ENCODE results near the gene MAPK8. TPM values are rescaled to one million over a fixed set of nuclear protein-coding genes. Genes with fewer than 3 reads are reported as not detected.

The MAPK8 gene
- total RNA-seq, 1 donor from 2014 or later: 7.7 TPM

DNA sequence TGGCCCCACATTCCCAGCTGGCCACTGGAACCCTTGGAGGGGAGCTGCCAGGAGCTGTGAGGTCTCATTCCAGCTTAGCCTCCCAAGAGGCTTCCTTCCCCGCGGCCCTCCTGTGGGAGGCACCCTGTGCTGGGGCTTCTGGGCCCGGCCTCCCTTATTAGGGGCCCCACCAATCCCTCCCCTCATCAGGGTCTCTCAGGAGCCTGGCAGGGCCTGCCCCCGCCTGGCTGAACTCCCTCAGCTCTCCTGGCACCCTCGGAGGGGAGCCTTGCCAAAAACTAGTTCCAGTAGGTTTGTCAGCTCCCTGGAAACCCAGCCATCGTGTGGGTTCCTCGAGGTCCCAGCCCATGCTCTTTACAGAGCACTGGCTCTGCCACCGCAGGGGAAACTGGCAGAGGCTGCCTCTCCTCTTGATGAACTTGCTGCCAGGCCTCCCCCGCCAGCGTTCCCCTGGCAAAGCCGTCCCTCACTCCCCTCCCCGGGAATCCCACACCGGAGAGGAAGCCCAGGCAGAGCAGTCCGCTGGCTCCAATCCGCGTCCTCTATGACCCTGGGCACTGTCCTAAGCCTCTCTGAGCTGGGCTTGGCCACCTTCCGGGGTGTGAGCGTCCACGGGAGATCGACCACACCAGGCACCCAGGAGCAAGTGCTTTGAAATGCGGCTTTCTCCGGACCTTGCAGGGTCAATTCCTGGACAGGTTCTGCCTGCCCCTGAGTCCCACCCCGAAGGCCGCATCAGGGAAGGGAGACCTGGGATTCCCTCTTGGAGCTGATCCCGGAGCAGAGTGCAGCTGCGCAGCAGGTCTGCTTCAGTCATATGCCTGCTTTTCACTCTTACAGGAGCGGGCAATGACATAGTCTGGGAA is 158.6 kb downstream of the MAPK8 start:
- H3K27me3 ChIP-seq: no peaks in the 10 kb centered on the region
- TF ChIP-seq CTCF (IDR thresholded peaks at IDR 0.05): no peak
- H3K36me3 ChIP-seq: no peaks in the 10 kb centered on the region
- intact Hi-C loops (cut with DNase I): no loop called here
- no peaks in the 10 kb centered on the region for H3K9me3 ChIP-seq
- H3K4me1 ChIP-seq: peaks cover 2 to 17% of the 10 kb centered on the region in 2 donors
- no peak for DNase-seq (ENCODE audit: low spot score in 2 of 2)
- no peak overlapping the region for H3K27ac ChIP-seq
- peak overlapping the region; percentile 10 to 54 for H3K4me3 ChIP-seq

- Histone ChIP-seq H3K9me3 (no peaks in the 10 kb centered on the region), H3K4me3 (peak overlapping the region; percentile 27 to 54)
- intact Hi-C loops (cut with DNase I): no loop called here
Measured at GRCh38 chr10:48465860-48466521, 159.5 kb downstream of the MAPK8 start.

GRCh38 chr10:48466611-48467240 is 160.2 kb downstream of the MAPK8 start:
- Histone ChIP-seq H3K27me3 (no peaks in the 10 kb centered on the region), H3K4me3 (peak overlapping the region; percentile 21 to 42), H3K4me1 (peaks cover 2 to 17% of the 10 kb centered on the region in 2 donors), H3K36me3 (no peaks in the 10 kb centered on the region), H3K9me3 (no peaks in the 10 kb centered on the region), H3K27ac (no peak overlapping the region)
- peak in 1 of 2 donors; percentile 44 for DNase-seq (ENCODE audit: low spot score in 2 of 2)
- intact Hi-C loops (cut with DNase I): no loop called here
- no peak for TF ChIP-seq CTCF (IDR thresholded peaks at IDR 0.05)

More at GRCh38 chr10:48465860-48466521, 159.5 kb downstream of the MAPK8 start:
- Histone ChIP-seq H3K4me1 (peaks cover 2 to 17% of the 10 kb centered on the region in 2 donors), H3K27ac (no peak overlapping the region), H3K36me3 (no peaks in the 10 kb centered on the region), H3K27me3 (no peaks in the 10 kb centered on the region)
- TF ChIP-seq CTCF (IDR thresholded peaks at IDR 0.05): no peak
- peak in 1 of 2 donors; percentile 44 for DNase-seq (ENCODE audit: low spot score in 2 of 2)

GRCh38 chr10:48467669-48468068 is 161.2 kb downstream of the MAPK8 start:
- TF ChIP-seq CTCF (IDR thresholded peaks at IDR 0.05): no peak
- no peak overlapping the region for H3K27ac ChIP-seq
- intact Hi-C loops (cut with DNase I): no loop called here
- no peak overlapping the region for H3K4me3 ChIP-seq
- H3K9me3 ChIP-seq: no peaks in the 10 kb centered on the region
- peaks cover 2 to 17% of the 10 kb centered on the region in 2 donors for H3K4me1 ChIP-seq
- DNase-seq (ENCODE audit: low spot score in 2 of 2): no peak
- no peaks in the 10 kb centered on the region for H3K27me3 ChIP-seq
- H3K36me3 ChIP-seq: no peaks in the 10 kb centered on the region

GRCh38 chr10:48468130-48468790 is 161.8 kb downstream of the MAPK8 start:
- H3K4me3 ChIP-seq: no peak overlapping the region
- H3K27ac ChIP-seq: no peak overlapping the region
- no peaks in the 10 kb centered on the region for H3K27me3 ChIP-seq
- TF ChIP-seq CTCF (IDR thresholded peaks at IDR 0.05): no peak
- DNase-seq (ENCODE audit: low spot score in 2 of 2): no peak
- no peaks in the 10 kb centered on the region for H3K9me3 ChIP-seq
- no peaks in the 10 kb centered on the region for H3K36me3 ChIP-seq
- peaks cover 2 to 17% of the 10 kb centered on the region in 2 donors for H3K4me1 ChIP-seq
- intact Hi-C loops (cut with DNase I): no loop called here

All from ascending aorta (tissue), 2 donors.